OCI-LY7 (cell line): ENCODE measurements around the gene HS3ST3A1. TPM values are rescaled to one million over a fixed set of nuclear protein-coding genes. Genes with fewer than 3 reads are reported as not detected.
A peak's percentile ranks its signal among the peaks of the same experiment; 100 is the strongest.

Experiments used
- BruUV-seq: library from RNA; stranded (reverse); fragments of 400-500 nt; replicated peaks from 2 replicates; lab custom pipeline; 2021; lab: Mats Ljungman, UMichigan
- CTCF ChIA-PET: fragments of 300-600 bp; sonication (Branson Sonifier 250); formaldehyde crosslinking; loops from one replicate; lab custom pipeline; 2022; ENCODE audit warnings: antibody characterized with exemption; ENCODE audit not compliant: unreplicated experiment; lab: Charles Lee
- POLR2A ChIA-PET: fragments of 300-600 bp; sonication (Branson Sonifier 250); formaldehyde crosslinking; loops from one replicate; lab custom pipeline; 2022; ENCODE audit warnings: antibody characterized with exemption; lab: Charles Lee
- DNase-seq: peaks from one replicate; pipeline ENCODE4 v3.0.0-alpha.2; 2015; ENCODE audit warnings: low spot score
- H2AFZ ChIP-seq: fragments of 200-600 bp; sonication (generic), shearing (Covaris generic); 2 replicates; pipeline ENCODE4 v1.6.1; 2014; ENCODE audit warnings: mild to moderate bottlenecking, antibody characterized with exemption, low read length, moderate library complexity
- H3K27ac ChIP-seq: fragments of 200-600 bp; sonication (generic); 2 replicates; pipeline ENCODE4 v1.5.1; 2014; ENCODE audit warnings: mixed run types, low read depth, mild to moderate bottlenecking, moderate library complexity, low read length, inconsistent platforms; ENCODE audit not compliant: poor library complexity, severe bottlenecking
- H3K36me3 ChIP-seq: fragments of 200-600 bp; sonication (generic); 2 replicates; pipeline ENCODE4 v1.6.1; 2014; ENCODE audit warnings: mild to moderate bottlenecking, antibody characterized with exemption, low read length, moderate library complexity, mixed read lengths; ENCODE audit not compliant: insufficient read depth
- H3K4me1 ChIP-seq: fragments of 200-600 bp; sonication (generic); 2 replicates; pipeline ENCODE4 v1.5.1; 2014; ENCODE audit warnings: mild to moderate bottlenecking, low read length; ENCODE audit not compliant: insufficient read depth, poor library complexity, severe bottlenecking
- H3K4me2 ChIP-seq: fragments of 200-600 bp; sonication (generic); 2 replicates; pipeline ENCODE4 v1.6.1; 2014; ENCODE audit warnings: mild to moderate bottlenecking, low read length
- H3K4me3 ChIP-seq: fragments of 200-600 bp; sonication (generic); 2 replicates; pipeline ENCODE4 v1.5.1; 2014; ENCODE audit warnings: mild to moderate bottlenecking, low read depth, low read length; ENCODE audit not compliant: poor library complexity, severe bottlenecking
- H3K79me2 ChIP-seq: fragments of 200-600 bp; sonication (generic); 2 replicates; pipeline ENCODE4 v1.6.1; 2016; ENCODE audit warnings: low read depth, mild to moderate bottlenecking, low read length, moderate library complexity, mixed read lengths; ENCODE audit not compliant: insufficient read depth
- H3K9me2 ChIP-seq: fragments of 200-600 bp; sonication (generic); 2 replicates; pipeline ENCODE4 v1.6.1; 2016; ENCODE audit warnings: mild to moderate bottlenecking, low read length, mixed read lengths; ENCODE audit not compliant: insufficient read depth
- H3K9me3 ChIP-seq: fragments of 200-600 bp; sonication (generic); 2 replicates; pipeline ENCODE4 v1.6.1; 2014; ENCODE audit warnings: mild to moderate bottlenecking, mixed run types, low read length, mixed read lengths
- H4K20me1 ChIP-seq: fragments of 200-600 bp; sonication (generic); 2 replicates; pipeline ENCODE4 v1.6.1; 2014; ENCODE audit warnings: mild to moderate bottlenecking, antibody characterized with exemption, low read length, moderate library complexity, mixed read lengths; ENCODE audit not compliant: insufficient read depth
- EZH2phosphoT487 ChIP-seq: fragments of 200-600 bp; sonication (generic); IDR thresholded peaks from 2 replicates; pipeline ENCODE4 v1.6.1; 2018; ENCODE audit warnings: low read depth, borderline replicate concordance, mild to moderate bottlenecking, mixed run types, antibody characterized with exemption, low read length, moderate library complexity, mixed read lengths
- intact Hi-C: fragments of 100-400 bp; cut with micrococcal nuclease; formaldehyde crosslinking; loops from one replicate; pipeline ENCODE4 v1.10.0; 2022; ENCODE audit not compliant: unreplicated experiment
- total RNA-seq, 2 experiments: library from RNA; depleted of rRNA in 1 of 2; stranded (reverse); fragments of >200 nt in 1 of 2; shearing (Covaris generic) in 1 of 2; gene quantifications; 2 replicates each; pipeline ENCODE4 v1.2.3, GENCODE V29; 2014 to 2022
- TF ChIP-seq, protein P1 (sequence below): fragments of 200-600 bp; sonication (generic); conservative IDR thresholded peaks from 2 replicates; pipeline ENCODE4 v1.5.1; 2014; ENCODE audit warnings: mild to moderate bottlenecking, antibody characterized with exemption, low read length, moderate library complexity, mixed read lengths

Gene HS3ST3A1
- total RNA-seq, 2 experiments from 2014 or later, result 0.72 TPM; not detected in 1

- Histone ChIP-seq H3K4me3 (no peak overlapping the region), H3K9me3 (no peaks in the 10 kb centered on the region), H3K36me3 (no peaks in the 10 kb centered on the region), H3K27ac (no peak overlapping the region), H3K9me2 (no peaks in the 10 kb centered on the region), H2AFZ (peak overlapping the region; percentile 26; the same call in 1 of the 2 replicates), H3K79me2 (no peaks in the 10 kb centered on the region), H3K4me1 (peaks cover 21% of the 10 kb centered on the region), H3K4me2 (no peak overlapping the region), H4K20me1 (no peaks in the 10 kb centered on the region)
- ChIA-PET CTCF (no interaction called here), POLR2A (interaction anchor here (0.6 to 0.9 kb wide), 4 partner anchors 11 to 1031 kb away, joined by 3 to 5 read pairs (median 3); no protein-coding TSS in a partner anchor)
- no TSS peak for BruUV-seq
- intact Hi-C loops, result loop anchor here (10.0 kb wide), 1 partner anchor 472 kb away; the partner anchor contains the start of gene COX10
- TF ChIP-seq, protein P1, sequence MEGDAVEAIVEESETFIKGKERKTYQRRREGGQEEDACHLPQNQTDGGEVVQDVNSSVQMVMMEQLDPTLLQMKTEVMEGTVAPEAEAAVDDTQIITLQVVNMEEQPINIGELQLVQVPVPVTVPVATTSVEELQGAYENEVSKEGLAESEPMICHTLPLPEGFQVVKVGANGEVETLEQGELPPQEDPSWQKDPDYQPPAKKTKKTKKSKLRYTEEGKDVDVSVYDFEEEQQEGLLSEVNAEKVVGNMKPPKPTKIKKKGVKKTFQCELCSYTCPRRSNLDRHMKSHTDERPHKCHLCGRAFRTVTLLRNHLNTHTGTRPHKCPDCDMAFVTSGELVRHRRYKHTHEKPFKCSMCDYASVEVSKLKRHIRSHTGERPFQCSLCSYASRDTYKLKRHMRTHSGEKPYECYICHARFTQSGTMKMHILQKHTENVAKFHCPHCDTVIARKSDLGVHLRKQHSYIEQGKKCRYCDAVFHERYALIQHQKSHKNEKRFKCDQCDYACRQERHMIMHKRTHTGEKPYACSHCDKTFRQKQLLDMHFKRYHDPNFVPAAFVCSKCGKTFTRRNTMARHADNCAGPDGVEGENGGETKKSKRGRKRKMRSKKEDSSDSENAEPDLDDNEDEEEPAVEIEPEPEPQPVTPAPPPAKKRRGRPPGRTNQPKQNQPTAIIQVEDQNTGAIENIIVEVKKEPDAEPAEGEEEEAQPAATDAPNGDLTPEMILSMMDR, result no peak
- no peak for TF ChIP-seq EZH2phosphoT487
- no peak for DNase-seq
These were observed 8.5 kb downstream of the HS3ST3A1 start for GRCh38 chr17:13593021-13593751.

GRCh38 chr17:13592427-13592826 lies 9.3 kb downstream of the HS3ST3A1 start:
- H3K4me2 ChIP-seq, result no peak overlapping the region
- no peaks in the 10 kb centered on the region for H3K9me3 ChIP-seq
- POLR2A ChIA-PET, result interaction anchor here (0.6 kb wide), 1 partner anchor 709 kb away, joined by 3 read pairs; no protein-coding TSS in a partner anchor
- intact Hi-C loops, result loop anchor here (10.0 kb wide), 1 partner anchor 472 kb away; the partner anchor contains the start of gene COX10
- H3K27ac ChIP-seq, result no peak overlapping the region
- DNase-seq, result no peak
- no peaks in the 10 kb centered on the region for H3K36me3 ChIP-seq
- BruUV-seq, result no TSS peak
- CTCF ChIA-PET, result no interaction called here
- no peaks in the 10 kb centered on the region for H4K20me1 ChIP-seq
- peaks cover 21% of the 10 kb centered on the region for H3K4me1 ChIP-seq
- H3K9me2 ChIP-seq, result no peaks in the 10 kb centered on the region
- no peak for TF ChIP-seq EZH2phosphoT487
- TF ChIP-seq, protein P1, result no peak
- H2AFZ ChIP-seq, result no peak overlapping the region
- H3K4me3 ChIP-seq, result no peak overlapping the region
- no peaks in the 10 kb centered on the region for H3K79me2 ChIP-seq

DNA sequence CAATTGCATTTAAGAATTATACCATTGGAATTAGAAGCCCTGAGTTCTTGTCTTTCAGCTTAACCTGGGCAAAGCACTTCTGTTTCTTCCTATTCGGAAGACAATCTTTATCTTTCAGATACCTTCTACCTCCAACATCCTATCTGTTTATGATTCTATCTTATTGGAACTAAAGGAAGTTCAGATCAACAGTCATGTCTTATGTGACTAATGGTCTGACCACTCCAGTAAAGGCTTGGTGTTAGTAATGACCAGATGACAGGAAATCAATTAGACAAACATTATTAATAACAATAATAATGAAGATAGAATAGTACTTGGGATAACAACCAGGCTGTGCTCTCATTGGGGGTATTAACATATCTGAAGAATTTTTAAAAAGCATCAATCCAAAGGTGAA lies 11.3 kb downstream of the HS3ST3A1 start:
- no peaks in the 10 kb centered on the region for H3K79me2 ChIP-seq
- H3K9me2 ChIP-seq, result no peaks in the 10 kb centered on the region
- CTCF ChIA-PET, result no interaction called here
- no peak overlapping the region for H3K27ac ChIP-seq
- POLR2A ChIA-PET, result interaction anchor here (1.8 kb wide), 1 partner anchor 9 kb away, joined by 6 read pairs; no protein-coding TSS in a partner anchor
- no peaks in the 10 kb centered on the region for H3K9me3 ChIP-seq
- peaks cover 21% of the 10 kb centered on the region for H3K4me1 ChIP-seq
- no peaks in the 10 kb centered on the region for H4K20me1 ChIP-seq
- no peak overlapping the region for H3K4me2 ChIP-seq
- TF ChIP-seq, protein P1, result no peak
- TF ChIP-seq EZH2phosphoT487, result no peak
- H3K36me3 ChIP-seq, result no peaks in the 10 kb centered on the region
- no TSS peak for BruUV-seq
- H2AFZ ChIP-seq, result peak overlapping the region; percentile 89
- intact Hi-C loops, result loop anchor here (10.0 kb wide), 1 partner anchor 474 kb away; the partner anchor contains the start of gene COX10
- no peak overlapping the region for H3K4me3 ChIP-seq
- no peak for DNase-seq
